H1 (cell line): ENCODE measurements around the gene RAB5A. TPM values are rescaled to one million over a fixed set of nuclear protein-coding genes. Genes with fewer than 3 reads are reported as not detected.

ENCODE experiments used
- CTCF ChIA-PET: fragments of 300-600 bp; sonication (Branson Sonifier 250); formaldehyde crosslinking; loops from one replicate; lab custom pipeline; 2021; ENCODE audit not compliant: partially characterized antibody; lab: Charles Lee
- POLR2A ChIA-PET: fragments of 300-600 bp; sonication (Branson Sonifier 250); formaldehyde crosslinking; loops from one replicate; lab custom pipeline; 2021; ENCODE audit warnings: inconsistent platforms; ENCODE audit not compliant: partially characterized antibody; lab: Charles Lee
- DNase-seq, 2 experiments: peaks; one replicate each; pipeline versions ENCODE4 v3.0.0 to v3.0.0-alpha.2; 2010 to 2022; ENCODE audit warnings: low spot score in 2 of 2, low read depth in 1 of 2, mixed read lengths in 1 of 2
- FAIRE-seq: peaks from 2 replicates; lab custom pipeline; 2011; peaks lifted over from hg19 to GRCh38; lab: Jason Lieb, UNC
- H2AFZ ChIP-seq: 2 replicates; pipeline ENCODE4 v1.8.1; 2012; ENCODE audit warnings: low read length, inconsistent platforms
- H2AK5ac ChIP-seq: 2 replicates; pipeline ENCODE4 v1.6.1; 2013; ENCODE audit warnings: low read depth, low read length
- H2BK120ac ChIP-seq: replicated peaks from 2 replicates; pipeline ENCODE3; 2013; ENCODE audit warnings: low read depth, low read length, inconsistent platforms
- H2BK12ac ChIP-seq: 2 replicates; pipeline ENCODE4 v1.6.1; 2013; ENCODE audit warnings: low read depth, low read length
- H2BK15ac ChIP-seq: 2 replicates; pipeline ENCODE4 v1.6.1; 2013; ENCODE audit warnings: low read length
- H2BK20ac ChIP-seq: 2 replicates; pipeline ENCODE4 v1.6.1; 2013; ENCODE audit warnings: low read length
- H2BK5ac ChIP-seq: 2 replicates; pipeline ENCODE4 v1.6.1; 2013; ENCODE audit warnings: low read depth, low read length
- H3K14ac ChIP-seq: 2 replicates; pipeline ENCODE4 v1.6.1; 2013; ENCODE audit warnings: inconsistent platforms; ENCODE audit not compliant: insufficient read length
- H3K18ac ChIP-seq: 2 replicates; pipeline ENCODE4 v1.6.1; 2013; ENCODE audit warnings: low read length; ENCODE audit errors: extremely low read depth
- H3K23ac ChIP-seq: 2 replicates; pipeline ENCODE4 v1.6.1; 2013; ENCODE audit warnings: inconsistent platforms; ENCODE audit not compliant: insufficient read length
- H3K23me2 ChIP-seq: 2 replicates; pipeline ENCODE4 v1.6.1; 2013; ENCODE audit warnings: low read depth, low read length
- H3K27ac ChIP-seq: 2 replicates; pipeline ENCODE4 v1.6.1; 2011; ENCODE audit warnings: low read depth, low read length, inconsistent platforms
- H3K27me3 ChIP-seq, 4 experiments: replicated peaks in 1 of 4; 1 replicate in 1 of 4; 2 replicates in 3 of 4; pipeline versions ENCODE4 v1.6.1 to v1.8.1; 2011 to 2013; ENCODE audit warnings: low read length in 3 of 4, mild to moderate bottlenecking in 3 of 4, inconsistent platforms in 2 of 4, mixed read lengths in 2 of 4, moderate library complexity in 1 of 4; ENCODE audit not compliant: control insufficient read depth in 3 of 4, insufficient read depth in 3 of 4; ENCODE audit errors: extremely low read depth in 1 of 4
- H3K36me3 ChIP-seq, 4 experiments: 2 replicates each; pipeline versions ENCODE4 v1.6.1 to v1.8.1; 2011 to 2013; ENCODE audit warnings: mild to moderate bottlenecking in 4 of 4, low read length in 3 of 4, moderate library complexity in 2 of 4, control low read depth in 1 of 4, inconsistent platforms in 1 of 4; ENCODE audit not compliant: insufficient read depth in 4 of 4, control insufficient read depth in 2 of 4
- H3K4ac ChIP-seq: replicated peaks from 2 replicates; pipeline ENCODE3; 2013; ENCODE audit warnings: low read length, low read depth, mixed read lengths, inconsistent platforms; ENCODE audit not compliant: insufficient read length
- H3K4me1 ChIP-seq, 4 experiments: replicated peaks in 1 of 4; 1 replicate in 1 of 4; 2 replicates in 3 of 4; pipeline versions ENCODE4 v1.6.1 to v1.8.1; 2011 to 2013; ENCODE audit warnings: low read length in 3 of 4, inconsistent platforms in 2 of 4, mixed read lengths in 1 of 4; ENCODE audit not compliant: insufficient read depth in 4 of 4, control insufficient read depth in 3 of 4
- H3K4me2 ChIP-seq, 2 experiments: 2 replicates each; pipeline versions ENCODE4 v1.6.1 to v1.8.1; 2011 to 2013; ENCODE audit warnings: low read depth in 2 of 2, low read length in 2 of 2, control low read depth in 1 of 2, inconsistent platforms in 1 of 2, mild to moderate bottlenecking in 1 of 2; ENCODE audit not compliant: insufficient read depth in 1 of 2
- H3K4me3 ChIP-seq, 4 experiments: fragments of 200-600, 300-600 bp in 1 of 4; sonication (generic), shearing (Covaris generic), sonication (Bioruptor Twin) in 1 of 4; 2 replicates each; pipeline versions ENCODE4 v1.5.1 to v1.8.1; 2011 to 2016; ENCODE audit warnings: low read length in 4 of 4, low read depth in 3 of 4, control low read depth in 2 of 4, inconsistent platforms in 2 of 4, mild to moderate bottlenecking in 2 of 4, mixed read lengths in 1 of 4, moderate library complexity in 1 of 4; ENCODE audit not compliant: insufficient read depth in 2 of 4; ENCODE audit errors: extremely low read depth in 1 of 4
- H3K56ac ChIP-seq: replicated peaks from 2 replicates; pipeline ENCODE3; 2013; ENCODE audit warnings: low read depth, mild to moderate bottlenecking, mixed read lengths, low read length, inconsistent platforms; ENCODE audit not compliant: insufficient read length
- H3K79me1 ChIP-seq: 2 replicates; pipeline ENCODE4 v1.6.1; 2013; ENCODE audit warnings: low read depth, low read length, control low read depth
- H3K79me2 ChIP-seq, 2 experiments: 2 replicates each; pipeline versions ENCODE4 v1.6.1 to v1.8.1; 2012 to 2013; ENCODE audit warnings: low read length in 2 of 2, mild to moderate bottlenecking in 2 of 2, inconsistent platforms in 1 of 2; ENCODE audit not compliant: insufficient read depth in 2 of 2, control insufficient read depth in 1 of 2
- H3K9ac ChIP-seq, 4 experiments: replicated peaks in 1 of 4; 1 replicate in 1 of 4; 2 replicates in 3 of 4; pipeline versions ENCODE4 v1.6.1 to v1.8.1; 2011 to 2013; ENCODE audit warnings: low read depth in 3 of 4, low read length in 3 of 4, control low read depth in 2 of 4, mild to moderate bottlenecking in 2 of 4, moderate library complexity in 2 of 4, inconsistent platforms in 1 of 4; ENCODE audit errors: extremely low read depth in 1 of 4
- H3K9me3 ChIP-seq, 2 experiments: 2 replicates each; pipeline versions ENCODE4 v1.6.1 to v1.8.1; 2012 to 2013; ENCODE audit warnings: mild to moderate bottlenecking in 2 of 2, moderate library complexity in 2 of 2, control low read depth in 1 of 2, inconsistent platforms in 1 of 2, low read depth in 1 of 2, low read length in 1 of 2, mixed read lengths in 1 of 2; ENCODE audit not compliant: insufficient read depth in 2 of 2
- H4K20me1 ChIP-seq, 2 experiments: replicated peaks in 1 of 2; 2 replicates each; pipeline versions ENCODE3 to v1.8.1; 2011 to 2013; ENCODE audit warnings: inconsistent platforms in 2 of 2, low read length in 2 of 2, mild to moderate bottlenecking in 1 of 2; ENCODE audit not compliant: insufficient read depth in 2 of 2, control insufficient read depth in 1 of 2
- H4K5ac ChIP-seq: 2 replicates; pipeline ENCODE4 v1.6.1; 2013; ENCODE audit warnings: low read length, low read depth, mixed read lengths, inconsistent platforms; ENCODE audit not compliant: insufficient read length
- H4K8ac ChIP-seq: 2 replicates; pipeline ENCODE4 v1.8.0; 2013; ENCODE audit warnings: mild to moderate bottlenecking, moderate library complexity, low read length, inconsistent platforms; ENCODE audit not compliant: insufficient read depth; ENCODE audit errors: extremely low read depth
- H4K91ac ChIP-seq: replicated peaks from 2 replicates; pipeline ENCODE3; 2013; ENCODE audit warnings: low read length, mixed read lengths, inconsistent platforms; ENCODE audit not compliant: insufficient read length
- ASH2L ChIP-seq: fragments of 200-600, 300-600 bp; sonication (generic); IDR thresholded peaks from one replicate; pipeline ENCODE4 v1.7.1; 2017; ENCODE audit warnings: low read length
- CBX8 ChIP-seq: fragments of 300-800, 300-1000 bp; sonication (generic); IDR thresholded peaks from 2 replicates; pipeline ENCODE4 v1.7.1; 2016; ENCODE audit warnings: low read depth, low read length, borderline replicate concordance
- CEBPB ChIP-seq: IDR thresholded peaks from 2 replicates; pipeline ENCODE4 v1.6.1; 2012; ENCODE audit warnings: low read depth, low read length
- EP300 ChIP-seq, 2 experiments: IDR thresholded peaks; 1 replicate in 1 of 2; 2 replicates in 1 of 2; pipeline ENCODE4 v1.6.1; 2011 to 2012; ENCODE audit warnings: low read depth in 2 of 2, low read length in 2 of 2, mild to moderate bottlenecking in 2 of 2, borderline replicate concordance in 1 of 2, inconsistent platforms in 1 of 2, moderate library complexity in 1 of 2
- POLR2A ChIP-seq, 2 experiments: IDR thresholded peaks; 1 replicate in 1 of 2; 2 replicates in 1 of 2; pipeline ENCODE4 v1.6.1; 2011; ENCODE audit warnings: low read depth in 2 of 2, low read length in 2 of 2, mild to moderate bottlenecking in 2 of 2; ENCODE audit errors: control extremely low read depth in 1 of 2
- SAP30 ChIP-seq: fragments of 300-600 bp; sonication (generic); IDR thresholded peaks from 2 replicates; pipeline ENCODE4 v1.7.1; 2012; ENCODE audit warnings: low read length, moderate library complexity, mild to moderate bottlenecking, inconsistent platforms; ENCODE audit not compliant: insufficient read depth, insufficient replicate concordance
- SIX5 ChIP-seq: IDR thresholded peaks from 2 replicates; pipeline ENCODE4 v1.6.1; 2011; ENCODE audit warnings: mild to moderate bottlenecking, low read depth, low read length
- SP2 ChIP-seq: IDR thresholded peaks from 2 replicates; pipeline ENCODE4 v1.6.1; 2012; ENCODE audit warnings: mild to moderate bottlenecking, low read length, inconsistent platforms
- TBP ChIP-seq: IDR thresholded peaks from 2 replicates; pipeline ENCODE4 v1.6.1; 2011; ENCODE audit warnings: low read depth, low read length, improper control_type of control experiment
- TCF12 ChIP-seq: IDR thresholded peaks from 2 replicates; pipeline ENCODE4 v1.6.1; 2011; ENCODE audit warnings: low read depth, mild to moderate bottlenecking, low read length
- TEAD4 ChIP-seq: IDR thresholded peaks from 2 replicates; pipeline ENCODE4 v1.6.1; 2012; ENCODE audit warnings: low read depth, low read length, inconsistent platforms, mixed read lengths
- WGBS, 2 experiments: shearing (Covaris generic) in 1 of 2; methylation state at CpG; one replicate each; pipeline versions ENCODE4 v1.1.6 to v1.1.7; 2013 to 2015; ENCODE audit warnings: low lambda C conversion rate in 2 of 2, mixed read lengths in 2 of 2, inconsistent platforms in 1 of 2, low coverage in 1 of 2, missing lambda C conversion rate in 1 of 2; ENCODE audit not compliant: insufficient replicate concordance in 2 of 2, insufficient coverage in 1 of 2, insufficient read length in 1 of 2; ENCODE audit errors: extremely low coverage in 1 of 2, missing lambda C conversion rate in 1 of 2; 5-methylcytosine and 5-hydroxymethylcytosine counted together
- polyA plus RNA-seq, 7 experiments: library from polyadenylated mRNA; depleted of rRNA in 3 of 7; stranded (reverse) in 5 of 7; unstranded in 2 of 7; fragments of >200 nt in 5 of 7; fragments of 200-250 nt in 2 of 7; gene quantifications; 1 replicate in 5 of 7; 2 replicates in 1 of 7; 4 replicates in 1 of 7; pipeline versions ENCODE4 v1.2.1 to v1.2.3, GENCODE V29; 2011 to 2013; ENCODE audit warnings: missing spikeins in 2 of 7, mixed read lengths in 2 of 7
- total RNA-seq: library from RNA; stranded (reverse); fragmentation: NEBNext Ultra II Directional; extraction: Animal tissue kit (Norgen Biotek cat#: 25700); gene quantifications from 2 replicates; pipeline ENCODE4 v1.2.1, GENCODE V29; 2021
- TF ChIP-seq, protein P1 (sequence below), 3 experiments: IDR thresholded peaks; 1 replicate in 2 of 3; 2 replicates in 1 of 3; pipeline versions ENCODE4 v1.5.1 to v1.6.1; 2011; ENCODE audit warnings: low read length in 3 of 3, mild to moderate bottlenecking in 3 of 3, inconsistent platforms in 2 of 3, low read depth in 1 of 3, moderate library complexity in 1 of 3; ENCODE audit not compliant: insufficient read depth in 1 of 3; ENCODE audit errors: control extremely low read depth in 1 of 3

The RAB5A gene
- total and polyA plus RNA-seq, 2 of the 8 experiments (the other 6 are each of a cell fraction or from before 2014, with no cell fraction given): 22.4 to 77.7 TPM

GRCh38 chr3:19901337-19901736 lies 45.6 kb upstream of the RAB5A start:
- H3K18ac ChIP-seq: no peak overlapping the region
- H4K8ac ChIP-seq: no peak overlapping the region
- CTCF ChIA-PET: interaction anchor here (1.3 kb wide), 1 partner anchor 9 kb away, joined by 3 read pairs; no protein-coding TSS in a partner anchor
- TF ChIP-seq CBX8 (no peak), ASH2L (no peak), EP300 (IDR thresholded peaks at IDR 0.05; ENCODE audit: borderline replicate concordance in 1 of 2, low read depth in 2 of 2, low read length in 2 of 2) (no peak), SP2 (no peak), TCF12 (no peak), POLR2A (IDR thresholded peaks at IDR 0.05; ENCODE audit: control extremely low read depth in 1 of 2, low read depth in 2 of 2, low read length in 2 of 2) (no peak), SAP30 (no peak), TEAD4 (no peak), CEBPB (no peak), TBP (no peak), SIX5 (no peak)
- TF ChIP-seq, protein P1, sequence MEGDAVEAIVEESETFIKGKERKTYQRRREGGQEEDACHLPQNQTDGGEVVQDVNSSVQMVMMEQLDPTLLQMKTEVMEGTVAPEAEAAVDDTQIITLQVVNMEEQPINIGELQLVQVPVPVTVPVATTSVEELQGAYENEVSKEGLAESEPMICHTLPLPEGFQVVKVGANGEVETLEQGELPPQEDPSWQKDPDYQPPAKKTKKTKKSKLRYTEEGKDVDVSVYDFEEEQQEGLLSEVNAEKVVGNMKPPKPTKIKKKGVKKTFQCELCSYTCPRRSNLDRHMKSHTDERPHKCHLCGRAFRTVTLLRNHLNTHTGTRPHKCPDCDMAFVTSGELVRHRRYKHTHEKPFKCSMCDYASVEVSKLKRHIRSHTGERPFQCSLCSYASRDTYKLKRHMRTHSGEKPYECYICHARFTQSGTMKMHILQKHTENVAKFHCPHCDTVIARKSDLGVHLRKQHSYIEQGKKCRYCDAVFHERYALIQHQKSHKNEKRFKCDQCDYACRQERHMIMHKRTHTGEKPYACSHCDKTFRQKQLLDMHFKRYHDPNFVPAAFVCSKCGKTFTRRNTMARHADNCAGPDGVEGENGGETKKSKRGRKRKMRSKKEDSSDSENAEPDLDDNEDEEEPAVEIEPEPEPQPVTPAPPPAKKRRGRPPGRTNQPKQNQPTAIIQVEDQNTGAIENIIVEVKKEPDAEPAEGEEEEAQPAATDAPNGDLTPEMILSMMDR (IDR thresholded peaks at IDR 0.05; ENCODE audit: control extremely low read depth in 1 of 3, insufficient read depth in 1 of 3, low read depth in 1 of 3, low read length in 3 of 3): no peak

More at GRCh38 chr3:19901337-19901736, 45.6 kb upstream of the RAB5A start:
- Histone ChIP-seq H2BK12ac (no peak overlapping the region), H3K27me3 (no peaks in the 10 kb centered on the region), H3K27ac (no peak overlapping the region), H3K4me3 (no peak overlapping the region), H3K79me2 (no peaks in the 10 kb centered on the region), H2AFZ (no peak overlapping the region), H3K36me3 (no peaks in the 10 kb centered on the region), H3K79me1 (no peaks in the 10 kb centered on the region), H3K9ac (no peak overlapping the region), H3K9me3 (no peaks in the 10 kb centered on the region), H3K4me2 (no peak overlapping the region), H4K91ac (no peak overlapping the region), H2AK5ac (no peak overlapping the region), H3K23me2 (no peaks in the 10 kb centered on the region), H4K20me1 (no peaks in the 10 kb centered on the region), H3K56ac (no peak overlapping the region), H2BK120ac (no peak overlapping the region), H3K23ac (no peak overlapping the region), H3K4me1 (no peaks in the 10 kb centered on the region), H3K4ac (no peak overlapping the region), H2BK5ac (no peak overlapping the region), H2BK15ac (no peak overlapping the region), H4K5ac (no peak overlapping the region), H3K14ac (no peak overlapping the region), H2BK20ac (no peak overlapping the region)
- WGBS, 2 experiments: 87% methylated on average over 5 of the region's 5 CpGs; no CpG with 5 or more reads in 1 of the 2 experiments
- FAIRE-seq: no peak
- POLR2A ChIA-PET: no interaction called here
- DNase-seq: no peak
